HG02759 (cell line): ENCODE results near the gene PRRG3.
"Not testable (repeated sequence)": the region's sequence is repeated elsewhere in the genome, so short reads cannot be mapped to it uniquely, and the experiment has no call there.

Experiments
- ATAC-seq: cut with Tn5 transposase; IDR thresholded peaks from one replicate; pipeline ENCODE4 v1.9.1; 2021; ENCODE audit warnings: mild to moderate bottlenecking, moderate library complexity; ENCODE audit not compliant: unreplicated experiment

Gene PRRG3

GRCh38 chrX:151694661-151695582 is at the start of gene PRRG3:
Gene PRRG3, plus strand, starts transcription at chrX:151695458. Its CDS starts 3,357 bp downstream, at chrX:151698815.
- no peak for ATAC-seq

- no peak for ATAC-seq
Observed at GRCh38 chrX:151675121-151675746, 20.0 kb upstream of the PRRG3 start.

- ATAC-seq = no peak
Observed at GRCh38 chrX:151676196-151676595, 19.1 kb upstream of the PRRG3 start.

GRCh38 chrX:151679798-151680402 is 15.4 kb upstream of the PRRG3 start:
- ATAC-seq = no peak

GRCh38 chrX:151680805-151681204 is 14.5 kb upstream of the PRRG3 start:
- peak; percentile 84 for ATAC-seq

GRCh38 chrX:151687635-151688034 is 7.6 kb upstream of the PRRG3 start:
- no peak for ATAC-seq

GRCh38 chrX:151688695-151689094 is 6.6 kb upstream of the PRRG3 start:
- no peak for ATAC-seq

- no peak for ATAC-seq
Observed at GRCh38 chrX:151692825-151693224, 2.4 kb upstream of the PRRG3 start.

GRCh38 chrX:151694121-151694520 is 1.1 kb upstream of the PRRG3 start:
- ATAC-seq = no peak

- ATAC-seq = no peak
Observed at GRCh38 chrX:151695583-151696340, 504 bp downstream of the PRRG3 start.

- ATAC-seq = not testable (repeated sequence)
Observed at GRCh38 chrX:151697082-151697481, 1.8 kb downstream of the PRRG3 start.

- no peak for ATAC-seq
Observed at GRCh38 chrX:151697522-151697921, 2.3 kb downstream of the PRRG3 start.

GRCh38 chrX:151698485-151698884 is 3.2 kb downstream of the PRRG3 start:
- ATAC-seq = no peak

- no peak for ATAC-seq
Observed at GRCh38 chrX:151699746-151700145, 4.5 kb downstream of the PRRG3 start.

GRCh38 chrX:151700581-151700980 is 5.3 kb downstream of the PRRG3 start:
- ATAC-seq = no peak

GRCh38 chrX:151701071-151701470 is 5.8 kb downstream of the PRRG3 start:
- ATAC-seq = no peak

GRCh38 chrX:151701531-151701930 is 6.3 kb downstream of the PRRG3 start:
- no peak for ATAC-seq

GRCh38 chrX:151702026-151702714 is 6.9 kb downstream of the PRRG3 start:
- ATAC-seq = no peak

GRCh38 chrX:151702741-151703340 is 7.6 kb downstream of the PRRG3 start:
- ATAC-seq = no peak

- no peak for ATAC-seq
Observed at GRCh38 chrX:151703487-151703886, 8.2 kb downstream of the PRRG3 start.
